NCI-H2171 (cell line): ENCODE measurements around the gene MXRA5.
"Not testable (repeated sequence)": the region's sequence is repeated elsewhere in the genome, so short reads cannot be mapped to it uniquely, and the experiment has no call there.

ENCODE experiments used
- DNase-seq: peaks from one replicate; lab custom pipeline; 2025; lab: John Stamatoyannopoulos, UW

The MXRA5 gene

DNA sequence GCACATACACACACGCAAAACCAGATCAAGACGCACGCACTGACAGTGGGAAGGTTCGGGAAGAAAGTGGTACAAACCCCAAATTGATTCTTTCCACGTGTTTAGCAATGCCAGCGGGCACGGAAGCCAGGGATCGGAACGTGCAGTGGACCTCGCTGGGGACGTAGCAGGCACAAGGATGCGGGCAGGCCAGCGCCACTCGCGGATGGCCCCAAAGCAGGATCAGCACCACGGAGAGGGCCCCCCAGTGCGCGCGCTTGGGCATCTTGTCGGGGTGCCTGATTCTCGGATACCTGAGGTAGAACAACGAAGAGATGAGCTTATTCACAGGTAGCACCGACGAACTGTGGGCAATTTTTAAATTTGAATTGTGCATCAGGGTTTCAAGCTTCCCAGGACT, 2.9 kb downstream of the MXRA5 start:
- not testable (repeated sequence) for DNase-seq

GRCh38 chrX:3340016-3340415, 6.4 kb downstream of the MXRA5 start:
- DNase-seq, result no peak

DNA sequence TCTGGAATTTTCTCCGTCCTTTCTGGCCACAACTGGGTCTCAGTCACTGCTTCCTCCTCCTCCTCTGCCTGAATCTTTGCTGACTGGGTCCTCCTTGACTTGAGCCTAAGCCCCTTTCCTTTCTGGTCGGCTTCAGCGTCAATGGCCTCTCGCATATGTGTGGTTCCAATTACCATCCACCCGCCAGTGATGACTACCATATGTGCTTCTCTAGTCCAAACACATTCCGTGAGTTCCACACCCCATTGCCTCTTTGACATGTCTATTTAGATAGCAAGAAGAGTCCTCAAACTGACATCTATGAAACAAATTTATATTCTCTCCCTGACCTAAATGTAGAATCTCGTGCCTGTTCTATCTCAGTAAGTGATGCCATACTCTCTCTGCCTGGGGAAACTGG, 19.8 kb downstream of the MXRA5 start:
- DNase-seq, result no peak

GRCh38 chrX:3320471-3321046, 25.9 kb downstream of the MXRA5 start:
- DNase-seq, result no peak

GRCh38 chrX:3317191-3317718, 29.2 kb downstream of the MXRA5 start:
- DNase-seq, result no peak

GRCh38 chrX:3312109-3312508, 34.3 kb downstream of the MXRA5 start:
- no peak for DNase-seq

DNA sequence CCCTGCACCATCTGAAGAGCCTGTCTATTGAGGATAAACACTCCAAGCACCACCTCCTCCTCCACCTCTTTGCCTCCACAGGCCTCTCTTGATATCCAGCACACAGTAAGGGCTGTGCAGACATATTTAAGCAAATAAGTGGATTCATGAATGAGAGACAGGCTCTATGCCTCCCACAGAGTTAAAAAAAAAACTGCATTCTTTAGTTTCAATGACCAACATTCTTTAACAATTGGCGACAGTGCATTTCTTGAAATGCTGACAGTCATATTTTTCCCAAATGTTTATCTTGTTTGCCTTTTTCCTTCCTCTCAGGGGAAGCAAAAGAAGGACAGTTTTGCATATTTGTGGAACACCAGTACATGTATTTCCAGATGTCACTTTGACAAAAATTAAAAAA, 38.6 kb downstream of the MXRA5 start:
- DNase-seq, result no peak

DNA sequence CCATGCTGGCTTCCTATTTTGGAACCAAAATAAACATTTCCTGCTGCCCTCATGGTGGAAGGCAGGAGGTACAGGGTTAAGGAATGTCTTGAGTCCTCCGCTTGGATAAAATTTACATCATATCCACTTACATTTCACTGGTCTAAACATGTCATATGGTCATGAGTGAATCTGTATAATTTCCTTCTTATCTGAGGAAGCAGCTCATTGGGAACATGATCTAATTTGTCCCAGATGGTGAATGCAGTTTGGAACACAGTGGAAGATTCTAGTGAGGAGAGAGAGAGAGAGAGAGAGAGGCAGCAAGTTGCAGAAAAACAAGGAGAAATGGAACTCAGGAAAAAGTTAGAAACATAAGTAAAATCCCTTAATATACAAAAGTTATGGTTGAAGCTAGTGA, 46.8 kb downstream of the MXRA5 start:
- DNase-seq, result no peak

DNA sequence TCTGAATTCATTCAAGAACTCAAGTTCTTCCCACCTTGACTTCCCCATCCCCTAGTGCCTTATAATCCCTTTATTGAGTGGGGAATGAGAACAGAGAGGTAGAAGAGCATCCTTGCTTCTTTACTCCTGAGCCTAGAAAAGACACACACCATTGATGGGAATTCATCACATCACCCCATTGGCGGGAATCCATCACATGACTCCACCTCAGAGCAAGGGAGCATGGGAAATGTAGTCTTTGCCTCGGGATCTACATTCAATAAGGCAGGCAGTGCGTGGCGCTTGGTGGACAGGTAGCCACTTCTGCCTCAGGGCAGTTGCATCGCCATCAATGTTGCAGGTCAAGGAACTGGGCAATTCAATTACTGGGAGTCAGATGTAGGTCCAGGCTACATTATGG, 50.7 kb downstream of the MXRA5 start:
- no peak for DNase-seq

DNA sequence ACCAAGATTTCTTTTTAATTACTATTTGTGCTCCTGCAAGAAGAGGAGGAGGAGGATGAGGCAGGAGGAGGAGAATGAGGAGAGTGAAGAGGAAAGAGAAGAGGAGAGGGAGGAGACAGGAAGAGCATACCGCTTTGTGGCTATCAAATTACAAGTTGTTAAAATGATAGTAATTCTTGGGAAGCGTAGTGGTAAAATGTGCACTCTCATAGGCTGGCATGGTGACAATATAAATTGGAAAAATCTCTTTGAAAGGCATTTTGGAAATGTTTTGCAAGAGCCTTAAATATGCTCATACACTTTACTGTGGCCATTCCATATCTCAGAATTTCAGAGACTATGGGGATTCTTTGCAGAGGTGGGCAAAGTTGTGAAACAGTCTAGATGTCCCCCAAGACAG, 53.2 kb downstream of the MXRA5 start:
- DNase-seq, result no peak

- DNase-seq, result no peak
Observed at GRCh38 chrX:3290561-3290960, 55.9 kb downstream of the MXRA5 start.

DNA sequence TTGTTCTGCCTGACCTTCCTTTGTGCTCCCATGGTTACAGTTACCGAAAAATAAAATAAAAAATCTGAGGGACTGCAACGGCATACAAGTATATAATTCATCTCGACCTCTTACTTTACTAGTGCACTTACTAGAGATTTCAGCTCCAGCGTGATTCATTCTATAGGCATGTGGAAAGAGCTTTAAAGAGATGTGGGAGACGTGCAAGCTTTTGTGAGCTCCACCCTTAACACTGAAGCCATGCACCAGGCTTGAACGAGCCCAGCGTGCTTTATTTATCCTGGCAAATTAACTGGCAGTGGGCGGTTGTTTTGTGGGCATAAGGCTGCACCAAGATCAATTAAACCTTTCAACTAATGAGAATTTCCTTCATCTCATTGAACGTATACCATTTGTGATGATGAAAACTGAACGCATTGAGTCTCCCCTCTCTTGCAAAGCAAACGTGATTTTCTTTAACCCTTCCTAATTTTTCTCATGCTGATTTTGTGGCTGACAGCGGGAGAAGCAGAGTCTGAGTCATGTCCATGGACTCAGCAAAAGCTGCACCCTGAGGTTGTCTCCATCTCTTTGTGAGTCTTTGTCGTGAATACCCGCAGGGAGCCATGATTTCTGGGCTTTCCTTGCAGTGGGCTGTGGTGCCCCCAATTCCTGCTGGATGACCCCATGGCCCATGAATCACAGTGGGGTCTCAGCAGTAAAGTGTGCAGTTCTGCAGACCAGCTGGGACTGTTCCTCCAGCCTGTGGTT, 60.1 kb downstream of the MXRA5 start:
- no peak for DNase-seq

- no peak for DNase-seq
Observed at GRCh38 chrX:3280706-3281105, 65.7 kb downstream of the MXRA5 start.

GRCh38 chrX:3273668-3274067, 72.8 kb downstream of the MXRA5 start:
- DNase-seq, result not testable (repeated sequence)

- no peak for DNase-seq
Observed at GRCh38 chrX:3271834-3272186, 74.6 kb downstream of the MXRA5 start.

- DNase-seq, result no peak
Observed at GRCh38 chrX:3271183-3271833, 75.1 kb downstream of the MXRA5 start.

DNA sequence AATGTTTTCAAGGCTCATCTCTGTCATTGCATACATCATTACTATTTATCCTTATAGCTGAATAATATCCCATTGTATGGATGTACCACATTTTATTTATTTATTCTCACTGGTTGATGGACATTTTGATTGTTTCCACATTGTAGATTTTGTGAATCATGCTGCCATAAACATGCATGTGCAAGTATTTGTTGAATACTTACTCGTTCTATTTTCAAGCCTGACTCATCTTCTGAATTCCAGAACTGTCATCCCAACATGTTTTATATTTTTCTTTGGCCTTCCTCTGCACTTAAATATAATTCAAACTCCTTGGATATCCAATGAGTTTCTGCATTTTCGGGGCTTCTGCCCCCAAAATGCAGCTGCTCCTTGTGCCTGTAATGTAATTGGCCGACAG, 77.6 kb downstream of the MXRA5 start:
- DNase-seq, result no peak

- DNase-seq, result no peak
Observed at GRCh38 chrX:3263681-3264126, 82.7 kb downstream of the MXRA5 start.

DNA sequence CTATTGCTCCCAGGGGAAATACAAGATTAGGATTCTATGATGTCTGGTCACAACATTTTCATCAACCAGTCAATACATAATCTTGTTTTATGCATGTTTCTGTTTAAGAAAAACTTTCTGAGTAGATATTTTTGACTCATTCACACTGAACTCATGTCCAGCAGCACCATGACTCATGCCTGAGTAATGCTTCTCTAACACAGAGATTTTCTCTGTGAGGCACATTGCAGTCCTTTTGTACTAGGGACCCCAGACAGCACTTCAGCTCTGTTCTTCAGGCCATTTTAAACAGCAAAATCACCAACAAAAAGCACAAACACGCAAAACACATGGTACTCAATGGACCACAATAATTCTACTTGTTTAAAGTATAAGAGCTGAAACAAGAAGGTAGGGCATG, 83.6 kb downstream of the MXRA5 start:
- no peak for DNase-seq
